HG03442 (cell line): ENCODE results near the gene DMD.

Experiments used
- ATAC-seq: cut with Tn5 transposase; IDR thresholded peaks from one replicate; pipeline ENCODE4 v1.9.1; 2021; ENCODE audit warnings: mild to moderate bottlenecking, moderate library complexity; ENCODE audit not compliant: unreplicated experiment

Gene DMD

DNA sequence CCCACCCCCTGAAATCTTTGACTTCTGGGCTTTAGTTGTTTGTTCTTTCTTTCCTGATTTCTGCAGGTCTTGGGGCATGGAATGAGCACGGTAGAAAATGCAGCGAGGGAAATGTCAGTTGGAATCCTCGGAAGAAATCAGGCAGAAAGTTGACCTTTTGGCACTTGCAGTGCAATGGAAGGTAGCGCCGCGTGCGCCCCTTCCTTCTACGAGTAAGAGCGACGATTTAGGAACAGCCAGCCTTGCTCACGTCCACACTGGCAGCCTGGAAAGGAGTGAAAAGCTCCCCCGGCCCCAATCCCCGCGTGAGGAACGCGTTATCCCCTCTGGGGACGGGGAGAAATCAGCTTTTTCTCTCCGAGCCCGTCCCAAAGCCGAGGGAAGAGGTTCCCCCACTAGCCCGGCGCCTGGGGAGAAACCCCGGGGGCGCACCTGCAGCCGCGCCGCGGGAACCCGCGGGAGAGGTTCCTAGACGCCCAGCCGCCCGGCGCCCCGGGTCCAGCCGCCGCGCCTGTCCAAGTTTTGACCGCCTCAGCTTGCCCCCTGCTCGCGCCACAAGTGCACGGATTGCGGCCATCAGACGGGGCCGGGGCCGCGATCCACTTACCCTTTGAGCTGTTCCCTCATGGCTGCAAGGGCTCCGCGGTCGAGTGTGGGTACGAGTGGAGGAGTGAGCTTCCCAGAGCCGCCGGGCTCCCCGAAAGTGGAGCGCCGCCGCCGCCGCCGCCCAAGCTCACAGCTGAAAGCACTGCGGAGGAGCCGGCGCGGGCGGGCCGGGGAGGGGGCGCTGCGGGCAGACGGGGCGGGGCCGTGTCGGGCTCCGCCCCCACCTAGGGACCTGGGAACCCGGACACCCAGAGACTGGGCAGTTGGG is 1944.9 kb downstream of the DMD start:
- ATAC-seq: peak; percentile 83

GRCh38 chrX:31265383-31265782 is 1946.0 kb downstream of the DMD start:
- no peak for ATAC-seq

- no peak for ATAC-seq
These were observed 1951.0 kb downstream of the DMD start for GRCh38 chrX:31260351-31260750.

DNA sequence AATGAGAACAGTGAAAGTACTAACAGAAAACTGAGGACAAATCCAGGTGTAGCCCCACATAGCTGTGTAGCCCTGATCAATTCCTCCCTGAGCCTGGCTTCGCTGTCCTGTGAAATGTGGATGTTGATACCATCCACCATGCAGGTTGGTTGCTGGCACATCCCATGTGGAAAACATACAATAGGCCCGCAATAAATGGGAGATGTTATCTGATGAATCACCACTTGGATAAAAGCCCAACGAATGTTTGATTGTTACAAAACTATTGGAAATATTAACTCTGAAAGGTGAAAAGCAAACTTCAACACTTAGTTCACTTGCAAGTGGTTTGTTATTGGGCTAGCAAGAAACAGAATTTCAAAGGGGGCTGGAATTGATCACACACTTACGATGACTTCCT is 1953.2 kb downstream of the DMD start:
- ATAC-seq: no peak

GRCh38 chrX:31255310-31256033 is 1955.9 kb downstream of the DMD start:
- ATAC-seq: no peak

DNA sequence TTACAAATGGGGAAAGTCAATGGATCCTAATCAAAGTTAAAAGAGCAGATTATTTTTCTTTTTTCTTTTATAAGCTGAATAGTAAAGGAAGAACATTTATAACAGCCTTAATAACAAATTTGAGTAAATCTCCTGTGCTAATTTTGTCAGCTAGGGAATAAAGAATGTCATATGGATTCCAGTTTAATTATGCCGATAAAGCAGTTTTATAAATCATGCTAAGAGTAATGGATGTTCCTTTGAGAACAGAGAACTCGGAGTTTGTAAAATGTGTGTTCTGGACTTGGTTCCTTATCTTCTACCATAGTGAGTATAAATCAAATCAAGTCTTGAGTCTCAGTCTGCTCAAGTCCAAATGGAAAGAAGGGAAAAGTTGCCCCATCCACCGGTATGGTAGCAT is 1959.2 kb downstream of the DMD start:
- no peak for ATAC-seq

GRCh38 chrX:31251336-31251735 is 1960.0 kb downstream of the DMD start:
- no peak for ATAC-seq

DNA sequence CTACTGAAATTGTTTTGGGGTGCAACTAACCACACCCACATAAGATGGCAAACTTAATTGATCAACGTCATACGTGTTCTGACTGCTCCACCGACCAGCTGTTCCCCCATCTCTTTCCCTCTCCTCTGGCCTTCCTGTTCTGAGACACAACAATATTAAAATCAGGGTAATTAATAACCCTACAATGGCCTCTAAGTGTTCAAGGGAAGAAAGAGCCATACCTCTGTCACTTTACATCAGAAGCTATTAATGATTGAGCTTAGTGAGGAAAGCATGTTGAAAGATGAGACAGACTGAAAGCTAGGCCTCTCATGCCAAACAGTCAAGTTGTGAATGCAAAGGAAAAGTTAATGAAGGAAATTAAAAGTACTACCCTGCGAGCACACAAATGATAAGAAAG is 1965.6 kb downstream of the DMD start:
- ATAC-seq: no peak

- ATAC-seq: no peak
These were observed 1967.5 kb downstream of the DMD start for GRCh38 chrX:31243804-31244203.

- ATAC-seq: no peak
These were observed 1970.4 kb downstream of the DMD start for GRCh38 chrX:31240982-31241381.

DNA sequence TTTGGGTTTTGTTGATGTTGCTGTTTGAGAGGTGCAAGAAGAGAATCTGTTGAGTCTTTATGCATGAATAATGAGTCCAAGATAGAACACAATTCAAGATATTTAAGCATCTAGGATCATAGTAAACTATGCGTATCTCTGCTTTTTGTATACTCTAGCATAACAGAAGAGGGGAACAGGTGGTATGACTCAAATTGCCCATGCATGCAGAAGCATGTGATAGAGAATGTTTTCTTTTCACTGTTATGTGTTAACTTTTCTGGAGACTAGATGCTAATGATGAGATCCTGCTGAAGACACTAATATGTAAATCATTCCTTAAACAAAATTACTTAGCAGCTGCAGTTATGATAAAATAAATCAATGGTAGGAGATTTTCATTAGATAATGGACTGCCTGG is 1974.2 kb downstream of the DMD start:
- peak; percentile 41 for ATAC-seq

DNA sequence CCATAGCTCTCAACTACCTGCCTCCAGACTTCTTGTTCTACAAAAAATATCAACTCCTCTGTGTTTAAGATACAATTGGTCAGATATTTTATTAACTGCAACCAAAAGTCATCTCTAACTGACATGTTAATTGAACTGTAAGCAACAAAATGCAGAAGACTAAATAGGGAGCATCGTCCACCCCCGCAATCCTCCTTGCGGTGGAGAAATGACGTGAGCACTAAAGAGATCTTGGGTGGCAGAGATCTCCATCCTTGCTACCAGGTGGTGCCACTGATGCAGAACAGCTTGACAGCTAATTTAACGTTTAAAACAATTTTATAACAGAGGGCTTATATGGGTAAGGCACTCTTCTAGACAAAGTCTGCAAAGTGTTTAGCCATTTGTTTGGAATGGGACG is 1975.1 kb downstream of the DMD start:
- peak; percentile 43 for ATAC-seq

GRCh38 chrX:31233941-31234496 is 1977.3 kb downstream of the DMD start:
- ATAC-seq: no peak

DNA sequence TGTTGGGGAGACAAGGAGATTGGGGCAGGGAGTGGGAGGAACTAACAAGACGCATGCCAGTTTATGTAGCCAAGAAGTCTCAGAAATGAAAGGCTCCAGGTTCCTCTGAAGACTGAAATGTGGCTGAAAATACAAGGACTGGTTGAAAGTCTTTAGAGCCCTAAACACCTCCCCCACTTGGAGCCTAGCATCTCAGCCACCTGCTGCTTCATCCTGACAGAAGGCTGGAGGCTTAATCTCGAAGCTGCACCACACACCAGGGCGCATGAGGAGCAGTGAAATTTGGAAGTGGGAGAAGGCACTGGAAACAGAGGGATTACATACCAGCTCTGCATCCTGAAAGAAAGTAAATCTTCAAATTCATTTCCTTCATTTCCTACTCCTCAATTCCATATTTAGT is 1978.8 kb downstream of the DMD start:
- no peak for ATAC-seq

- ATAC-seq: peak; percentile 89
These were observed 1982.4 kb downstream of the DMD start for GRCh38 chrX:31228909-31229308.

DNA sequence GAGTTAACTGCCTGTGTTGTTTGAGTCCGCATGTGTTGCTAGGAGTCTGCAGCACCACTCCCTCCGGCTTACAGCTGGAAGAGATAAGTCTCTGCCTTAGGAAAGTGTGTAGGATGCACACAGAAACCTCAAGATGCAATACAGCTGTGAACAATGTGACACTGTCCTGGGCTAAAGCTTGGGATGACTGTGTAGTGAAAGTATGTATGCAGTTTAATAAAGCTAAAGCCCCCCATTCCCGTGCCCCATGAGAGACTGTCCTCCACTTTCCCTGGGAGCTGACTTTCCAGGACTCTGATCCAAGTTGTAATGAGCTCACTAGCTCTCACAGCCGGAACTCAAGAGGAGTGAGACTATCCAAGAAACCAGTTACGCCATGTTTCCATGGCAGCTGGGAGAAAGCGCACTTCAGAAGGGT is 1982.9 kb downstream of the DMD start:
- no peak for ATAC-seq

DNA sequence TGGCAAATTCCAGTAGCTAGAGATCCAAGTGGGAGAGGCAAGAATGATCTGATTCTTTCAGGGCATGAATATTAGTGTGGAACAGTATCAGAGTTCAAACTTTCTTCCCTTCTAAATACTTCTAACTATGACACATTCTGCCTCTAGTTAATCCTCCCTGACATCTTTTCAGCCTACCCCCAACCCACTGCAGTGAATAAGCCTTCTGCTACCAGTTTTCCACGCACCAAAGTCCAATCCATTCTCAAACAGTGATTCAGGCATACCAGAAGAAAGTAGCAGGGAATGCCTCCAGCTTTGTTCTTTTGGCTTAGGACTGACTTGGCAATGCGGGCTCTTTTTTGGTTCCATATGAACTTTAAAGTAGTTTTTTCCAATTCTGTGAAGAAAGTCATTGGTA is 1984.1 kb downstream of the DMD start:
- no peak for ATAC-seq

- no peak for ATAC-seq
These were observed 1985.5 kb downstream of the DMD start for GRCh38 chrX:31225819-31226218.

- no peak for ATAC-seq
These were observed 1986.9 kb downstream of the DMD start for GRCh38 chrX:31224381-31225012.

DNA sequence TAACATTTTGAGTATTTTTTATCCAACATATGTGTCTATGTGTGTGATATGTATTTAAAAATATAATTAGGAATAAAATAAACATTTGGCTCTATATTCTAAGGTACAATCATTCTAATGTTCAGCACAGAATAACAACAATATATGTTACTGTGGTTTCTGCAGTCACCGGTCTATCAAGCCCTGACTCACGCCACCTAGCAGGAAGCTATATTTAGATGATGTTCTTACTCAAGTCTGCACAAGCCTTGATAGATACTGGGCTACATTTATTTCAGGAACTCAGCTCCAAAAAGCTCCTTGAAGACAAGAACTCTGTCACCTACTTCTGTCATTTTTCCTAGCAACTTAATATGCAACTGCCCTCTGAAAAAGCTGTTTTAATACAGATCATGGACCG is 1987.5 kb downstream of the DMD start:
- peak; percentile 91 for ATAC-seq

GRCh38 chrX:31222946-31223345 is 1988.4 kb downstream of the DMD start:
- no peak for ATAC-seq
